Measurements from ENCODE around the gene NRG2.

GRCh38 chr5:140049713-140050112, 6.6 kb upstream of the NRG2 start:
- TF ChIP-seq NFIC (IDR thresholded peaks at IDR 0.05; ENCODE audit: borderline replicate concordance) (no peak), CTCF (IDR thresholded peaks at IDR 0.05) (no peak), MAX (IDR thresholded peaks at IDR 0.05; ENCODE audit: low read depth) (no peak), RAD21 (IDR thresholded peaks at IDR 0.05; ENCODE audit: low read length) (no peak), RCOR1 (IDR thresholded peaks at IDR 0.05; ENCODE audit: low read length) (no peak), SIN3A (IDR thresholded peaks at IDR 0.05; ENCODE audit: borderline replicate concordance, low read depth, low read length) (no peak), RFX5 (IDR thresholded peaks at IDR 0.05; ENCODE audit: low read length) (no peak), EZH2phosphoT487 (IDR thresholded peaks at IDR 0.05; ENCODE audit: borderline replicate concordance, low read depth) (no peak), MXI1 (IDR thresholded peaks at IDR 0.05; ENCODE audit: low read depth, low read length) (no peak), EP300 (IDR thresholded peaks at IDR 0.05; ENCODE audit: borderline replicate concordance in 1 of 2, low read depth in 1 of 2, low read length in 1 of 2) (no peak), ELF1 (IDR thresholded peaks at IDR 0.05) (no peak), REST (IDR thresholded peaks at IDR 0.05; ENCODE audit: low read depth, low read length) (no peak)
